ENCODE data around the gene EPB41.
"Not testable (repeated sequence)": the region's sequence is repeated elsewhere in the genome, so short reads cannot be mapped to it uniquely, and the experiment has no call there.

Gene EPB41

DNA sequence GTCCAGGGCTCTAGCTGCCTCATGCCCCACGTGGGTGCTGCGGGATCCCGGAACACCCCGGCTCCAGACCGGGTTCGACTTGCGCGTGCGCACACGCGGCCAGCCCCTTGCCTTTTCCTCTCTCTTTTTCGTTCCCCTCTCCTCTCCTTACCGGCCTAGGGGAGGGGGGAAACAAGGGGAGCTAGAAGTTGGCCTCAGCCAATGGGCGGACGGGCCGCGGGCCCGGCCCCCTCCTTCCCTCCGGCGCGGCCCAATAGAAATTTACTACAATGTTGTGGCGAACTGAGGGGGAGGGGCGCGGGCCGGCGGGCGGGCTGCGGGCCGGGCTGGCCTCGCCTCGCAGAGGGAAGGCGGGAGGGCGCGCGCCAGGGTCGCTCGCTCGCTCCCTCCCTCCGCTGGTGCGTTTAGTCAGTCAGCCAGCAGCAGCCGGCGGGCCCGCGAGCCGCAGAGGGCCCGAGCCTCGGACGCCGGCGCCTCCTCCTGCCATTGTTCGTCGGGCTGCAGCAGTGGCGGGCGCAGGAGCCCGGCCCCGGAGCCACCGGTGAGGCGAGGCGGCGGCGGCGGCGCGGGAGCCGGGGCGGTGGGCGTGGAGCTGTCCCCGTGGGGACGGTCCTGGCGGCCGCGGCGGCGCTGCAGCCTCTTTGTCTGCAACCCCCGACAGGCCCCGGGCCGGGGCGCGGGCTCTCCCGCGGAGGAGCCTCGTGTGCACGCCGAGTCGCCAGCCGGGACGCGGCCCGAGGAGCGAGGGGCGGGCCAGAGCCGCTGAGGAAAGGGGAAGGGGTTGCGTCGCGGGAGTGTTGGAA is at the start of gene EPB41:
Gene EPB41, plus strand, starts transcription at position 342 of the 803 bp plus-strand sequence. CDS start 72,869 bp downstream, outside the sequence.
- DNase-seq = peak; percentile 99

DNA sequence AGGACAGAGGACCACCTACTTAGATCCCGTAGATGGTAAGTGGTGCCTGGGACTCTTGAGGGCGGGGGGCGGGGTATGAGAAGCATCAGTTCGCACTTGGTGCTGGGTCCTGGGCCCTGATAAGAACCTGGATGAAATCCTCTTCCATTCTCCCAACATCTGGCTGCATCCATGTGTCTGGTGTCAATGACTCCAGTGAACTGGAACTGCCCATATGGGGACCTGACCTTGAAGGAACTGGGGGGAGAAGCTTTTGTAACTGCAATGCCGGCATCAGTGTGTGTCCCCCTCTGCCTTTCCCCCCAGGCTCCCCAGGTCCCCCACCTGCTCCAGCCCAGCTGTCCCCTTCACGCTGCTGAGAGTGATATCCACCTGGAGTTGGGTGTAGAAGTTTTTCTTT is 49.7 kb upstream of the EPB41 start:
- peak; percentile 97 for DNase-seq

DNA sequence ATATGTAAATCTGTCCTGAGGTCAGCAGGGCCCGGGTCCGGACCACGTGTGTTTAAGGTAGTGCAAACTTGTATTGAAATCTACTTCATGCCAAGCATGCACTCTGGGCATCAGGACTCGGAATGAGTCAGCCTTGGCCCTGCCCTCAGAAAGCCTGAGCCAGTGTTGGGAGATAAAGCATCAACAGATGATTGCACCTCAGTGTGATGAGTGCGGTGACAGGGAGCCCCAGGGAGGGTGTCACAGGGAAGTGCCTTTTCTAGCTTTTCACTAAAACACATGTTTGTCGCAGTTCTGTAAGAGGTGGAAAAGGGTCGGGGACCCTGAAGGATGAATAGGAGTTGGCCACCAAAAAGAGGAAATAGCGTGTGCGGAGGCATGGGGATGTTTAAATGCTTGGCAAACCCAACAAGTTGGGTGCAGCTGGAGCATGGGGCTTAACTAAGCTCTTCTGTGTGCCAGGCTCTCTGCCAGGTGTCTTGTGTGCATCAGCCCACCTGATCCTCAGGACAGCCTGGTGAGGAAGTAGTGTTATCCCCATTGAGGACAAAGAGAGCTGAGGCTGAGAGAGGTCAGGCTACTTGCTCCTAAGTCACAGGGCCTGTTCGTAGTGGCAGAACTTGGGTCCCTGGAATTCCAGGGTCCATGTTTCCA is 48.2 kb upstream of the EPB41 start:
- DNase-seq = peak; percentile 57

DNA sequence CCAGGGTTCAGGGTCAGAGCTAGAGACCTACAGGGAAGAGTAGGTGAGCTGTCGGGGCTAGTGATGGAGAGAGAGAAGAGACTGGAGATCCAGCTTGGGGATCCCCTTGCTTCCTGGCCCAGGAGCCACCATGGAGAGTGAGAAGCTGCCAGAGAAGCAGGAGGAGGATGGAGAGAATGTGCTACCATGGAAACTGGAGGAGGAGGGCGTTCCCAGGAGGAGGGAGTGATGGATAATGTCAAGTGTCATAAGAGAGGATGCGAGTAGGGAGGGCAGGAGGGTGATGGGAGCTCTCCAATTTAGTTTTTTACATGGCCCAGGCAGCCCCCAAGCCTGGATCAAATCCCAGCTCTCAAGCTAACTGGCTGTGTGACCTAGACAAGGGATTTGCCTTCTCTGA is 46.5 kb upstream of the EPB41 start:
- DNase-seq = no peak

DNA sequence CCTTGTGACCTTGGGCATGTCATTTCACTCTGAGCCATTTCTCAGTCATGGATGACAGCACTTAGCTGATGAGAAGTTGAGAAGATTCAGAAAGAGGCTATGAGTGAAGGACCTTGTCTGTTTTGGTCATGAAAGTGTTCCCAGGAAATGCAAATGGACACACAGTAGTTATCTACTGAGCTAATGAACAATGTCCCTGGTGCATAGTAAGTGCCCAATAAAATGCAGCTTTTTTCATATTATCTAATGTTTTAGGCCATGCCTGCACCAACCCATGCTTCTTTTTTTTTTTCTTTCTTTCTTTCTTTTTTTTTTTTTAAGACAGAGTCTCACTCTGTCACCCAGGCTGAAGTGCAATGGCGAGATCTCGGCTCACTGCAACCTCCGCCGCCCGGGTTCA is 44.4 kb upstream of the EPB41 start:
- no peak for DNase-seq

DNA sequence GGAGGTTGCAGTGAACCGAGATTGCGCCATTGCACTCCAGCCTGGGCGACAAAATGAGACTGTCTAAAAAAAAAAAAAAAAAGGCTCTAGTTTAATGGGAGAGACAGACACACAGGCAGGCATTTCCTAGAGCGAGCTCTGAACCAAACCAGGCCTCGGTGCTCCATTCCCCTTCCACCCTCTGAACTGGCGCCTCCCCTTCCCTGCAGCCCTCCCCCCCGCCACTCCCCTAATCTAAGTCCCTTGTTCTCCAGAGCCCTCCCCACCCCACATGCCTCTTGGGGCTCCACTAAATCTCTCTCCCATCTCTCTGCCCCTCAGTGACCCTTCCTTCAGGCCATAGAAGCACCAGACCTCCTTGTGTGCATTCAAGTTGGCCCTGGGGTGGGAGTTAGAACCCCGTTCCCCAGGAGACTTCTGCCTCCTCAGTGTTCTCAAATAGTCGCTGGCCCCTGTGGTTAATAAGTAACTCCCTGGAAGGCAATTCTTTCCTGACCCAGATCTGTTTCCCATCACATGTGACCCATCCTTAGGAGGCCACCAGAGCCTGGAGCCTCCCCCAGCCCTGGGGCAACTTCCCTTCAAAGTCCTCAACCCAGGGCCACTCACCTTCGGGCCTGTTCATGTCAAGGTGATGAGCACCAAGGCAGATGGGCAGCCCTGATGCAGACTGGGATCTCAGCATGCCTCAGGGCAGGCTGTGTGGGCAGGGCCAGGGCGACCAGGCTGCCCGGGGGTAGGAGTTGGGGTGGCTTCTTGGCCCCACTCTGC is 42.6 kb upstream of the EPB41 start:
- DNase-seq = no peak

DNA sequence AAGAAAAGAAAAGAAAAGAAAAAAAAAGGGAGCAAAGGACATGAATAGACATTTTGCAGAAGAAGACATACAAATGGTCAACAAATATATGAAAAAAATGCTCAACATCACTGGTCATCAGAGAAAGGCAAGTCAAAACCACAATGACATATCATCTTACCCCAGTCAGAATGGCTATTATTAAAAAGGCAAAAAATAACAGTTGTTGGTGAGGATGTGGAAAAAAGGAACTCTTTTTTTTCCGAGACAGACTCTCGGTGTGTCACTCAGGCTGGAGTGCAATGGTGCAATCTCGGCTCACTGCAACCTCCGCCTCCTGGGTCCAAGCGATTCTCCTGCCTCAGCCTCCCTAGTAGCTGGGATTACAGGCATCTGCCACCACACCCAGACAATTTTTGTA is 39.2 kb upstream of the EPB41 start:
- not testable (repeated sequence) for DNase-seq

DNA sequence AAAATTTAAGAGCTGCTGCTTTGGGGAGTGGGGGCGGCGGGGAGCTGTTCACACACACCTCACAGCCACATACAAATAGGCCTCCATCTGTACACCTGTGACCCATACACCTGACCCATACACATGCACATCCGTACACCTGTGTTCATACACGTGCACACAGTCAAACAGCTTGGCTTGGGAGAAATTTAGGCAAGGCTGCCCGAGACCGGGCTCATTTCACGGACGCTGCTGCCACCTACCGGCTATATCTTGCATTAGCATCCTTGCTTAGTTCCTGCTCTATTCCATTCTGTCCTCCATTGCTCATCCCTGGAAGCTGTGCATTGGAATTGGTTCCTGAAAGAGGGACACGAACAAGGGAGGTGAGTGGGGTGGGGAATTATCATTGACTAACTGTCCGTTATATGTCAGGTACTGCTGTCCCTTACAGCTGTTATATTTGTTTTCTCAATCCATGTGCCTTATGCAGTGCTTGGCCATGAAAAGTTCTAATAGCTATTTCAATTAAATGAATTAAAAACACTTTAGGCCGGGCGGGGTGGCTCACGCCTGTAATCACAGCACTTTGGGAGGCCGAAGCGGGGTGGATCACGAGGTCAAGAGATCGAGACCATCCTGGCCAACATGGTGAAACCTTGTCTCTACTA is 37.1 kb upstream of the EPB41 start:
- peak; percentile 95 for DNase-seq

DNA sequence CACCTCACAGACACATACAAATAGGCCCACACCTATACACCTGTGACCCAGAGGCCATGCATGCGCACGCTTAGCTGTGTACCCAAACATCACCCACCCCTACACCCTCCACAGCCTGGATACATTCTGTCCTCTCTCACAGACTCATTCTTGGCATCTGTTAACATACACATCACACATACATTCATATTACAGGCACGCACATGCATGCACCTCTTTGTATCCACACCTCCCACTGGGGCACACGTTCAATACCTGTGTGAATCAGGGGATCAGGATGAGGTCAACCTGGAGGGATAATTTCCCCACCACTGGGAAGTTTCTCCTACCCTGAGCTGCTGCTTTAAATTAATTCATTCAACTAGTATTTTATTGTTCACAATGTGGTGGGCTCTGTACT is 35.6 kb upstream of the EPB41 start:
- DNase-seq = no peak

DNA sequence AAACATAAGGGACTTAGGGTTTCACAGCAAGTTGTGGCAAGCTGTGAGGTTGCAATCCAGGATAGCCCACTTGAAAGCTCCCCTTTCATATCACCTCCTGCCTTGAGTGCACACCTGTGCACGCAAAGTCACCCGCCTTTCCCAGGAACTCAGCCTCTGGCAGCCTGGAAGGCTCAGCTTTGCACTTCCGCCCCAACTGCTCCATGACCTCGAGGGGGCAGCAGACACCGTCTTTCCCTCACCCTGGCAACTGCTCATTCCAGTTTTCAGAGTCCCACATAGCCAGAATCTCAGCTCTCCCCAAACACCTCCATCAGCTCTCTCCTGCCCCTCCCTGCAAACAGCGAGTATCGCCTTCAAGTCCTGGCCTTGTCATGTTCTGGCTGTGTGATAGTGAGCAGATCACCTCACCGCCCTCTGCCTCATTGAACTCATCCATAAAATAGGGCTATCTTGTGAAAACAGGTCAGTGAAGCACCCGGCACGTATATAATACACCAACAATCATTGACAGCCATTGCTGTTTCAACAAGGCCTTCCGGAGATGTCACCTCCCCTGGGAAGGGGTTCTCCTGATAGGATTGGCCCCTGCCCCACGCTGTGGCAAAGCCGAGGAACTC is 32.2 kb upstream of the EPB41 start:
- peak; percentile 99 for DNase-seq

DNA sequence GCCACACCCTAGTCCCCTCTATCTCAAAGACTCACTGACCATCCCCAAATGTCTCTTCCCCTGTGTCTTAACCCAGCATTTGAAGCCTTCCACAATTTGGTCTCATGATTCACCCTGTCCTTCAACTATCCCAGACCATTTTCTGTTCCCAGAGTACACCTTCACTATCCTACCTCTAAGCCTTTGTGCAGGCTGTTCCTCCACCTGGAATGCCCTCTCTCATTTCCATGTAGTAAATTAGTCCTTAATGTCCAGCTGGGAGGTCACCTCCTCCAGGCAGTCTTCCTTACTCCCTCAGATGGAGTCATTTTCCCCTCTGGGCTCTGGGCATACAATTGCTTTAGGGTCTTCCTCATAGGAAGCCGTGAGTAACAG is 31.1 kb upstream of the EPB41 start:
- DNase-seq = no peak

DNA sequence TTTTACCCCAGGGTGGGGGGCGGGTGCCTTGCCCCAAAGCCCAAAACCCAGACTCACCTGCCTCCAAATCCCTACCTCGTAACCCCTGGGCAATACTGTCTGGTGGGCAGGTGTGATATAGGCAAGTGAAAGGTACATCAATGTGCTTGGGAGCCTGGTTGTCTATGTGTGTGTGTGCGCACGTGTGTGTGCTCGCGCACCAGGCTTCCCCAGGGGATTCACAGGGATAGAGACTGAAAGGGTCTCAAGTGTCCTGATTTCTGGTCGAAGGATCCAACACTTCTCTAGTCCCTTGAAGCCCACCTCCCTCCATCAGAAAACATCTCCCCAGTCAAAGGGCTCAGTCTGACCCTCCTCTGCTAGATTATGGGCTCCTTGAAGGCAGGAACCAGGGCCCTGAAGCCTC is 28.9 kb upstream of the EPB41 start:
- no peak for DNase-seq

DNA sequence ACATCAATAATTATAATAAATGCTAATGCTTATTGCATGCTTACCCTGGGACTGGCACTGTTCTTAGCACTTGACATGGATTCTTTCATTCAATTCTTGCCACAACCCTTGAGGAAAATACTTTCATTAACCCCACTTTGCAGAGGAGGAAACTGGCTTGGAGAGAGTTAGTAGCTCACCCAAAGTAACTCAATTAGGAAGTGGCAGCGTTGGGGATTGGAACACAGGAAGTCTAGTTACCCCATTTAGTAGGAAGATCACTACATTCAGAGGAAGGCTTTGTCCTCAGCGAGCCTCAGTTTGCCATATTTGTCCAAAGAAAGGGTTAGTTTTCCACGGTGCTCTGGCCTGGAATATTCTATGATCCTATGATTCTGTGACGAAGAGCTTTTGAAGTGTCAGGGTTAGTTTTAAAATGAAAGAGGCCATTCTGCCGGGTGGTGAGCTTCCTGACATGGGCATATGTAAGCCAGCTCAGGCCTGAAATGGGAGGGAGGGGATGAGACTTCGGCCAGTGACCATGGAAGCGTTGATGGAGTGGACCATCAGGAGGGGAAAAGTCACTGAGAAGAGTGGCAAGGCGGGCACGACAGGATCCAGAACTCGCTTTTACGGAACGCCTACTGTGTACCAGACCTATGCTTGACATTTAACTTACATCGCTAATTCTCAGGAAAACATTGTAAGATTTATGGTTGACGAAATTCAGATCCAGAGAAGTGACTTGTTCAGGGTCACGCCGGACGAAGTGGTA is 28.2 kb upstream of the EPB41 start:
- no peak for DNase-seq

DNA sequence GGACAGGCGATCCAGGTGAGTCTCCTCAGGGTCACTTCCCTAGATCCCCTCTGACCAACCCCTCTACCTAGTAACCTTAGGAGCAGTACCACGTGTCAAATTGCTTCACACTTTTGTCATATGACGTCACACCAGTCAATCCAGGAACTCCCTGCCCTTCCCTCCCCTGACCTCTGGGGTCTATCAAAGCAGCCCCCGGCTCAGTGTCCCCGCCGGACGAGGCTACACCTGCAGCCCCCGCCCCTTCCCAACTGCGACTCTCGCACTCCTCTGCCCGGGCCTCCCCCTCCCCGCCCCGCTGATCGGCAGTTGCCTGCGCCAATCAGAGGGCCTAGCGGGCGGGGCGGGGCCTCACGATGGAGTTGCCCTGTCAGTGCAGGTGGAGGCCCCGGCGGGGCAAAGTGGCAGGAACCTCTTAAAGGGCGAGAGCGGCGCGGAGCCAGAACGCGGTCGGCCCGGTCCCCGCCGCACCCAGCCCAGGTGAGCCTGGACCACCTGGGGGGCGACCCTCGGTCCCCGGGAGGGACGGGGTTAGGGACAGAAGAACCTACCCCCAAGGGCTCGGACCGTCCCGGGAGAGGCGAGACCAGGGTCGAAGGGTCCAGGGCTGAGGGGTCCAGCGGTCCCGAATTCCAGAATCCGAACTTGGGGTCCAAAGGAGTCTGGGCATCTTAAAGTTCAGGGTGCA is 27.5 kb upstream of the EPB41 start:
- DNase-seq = peak; percentile 75

DNA sequence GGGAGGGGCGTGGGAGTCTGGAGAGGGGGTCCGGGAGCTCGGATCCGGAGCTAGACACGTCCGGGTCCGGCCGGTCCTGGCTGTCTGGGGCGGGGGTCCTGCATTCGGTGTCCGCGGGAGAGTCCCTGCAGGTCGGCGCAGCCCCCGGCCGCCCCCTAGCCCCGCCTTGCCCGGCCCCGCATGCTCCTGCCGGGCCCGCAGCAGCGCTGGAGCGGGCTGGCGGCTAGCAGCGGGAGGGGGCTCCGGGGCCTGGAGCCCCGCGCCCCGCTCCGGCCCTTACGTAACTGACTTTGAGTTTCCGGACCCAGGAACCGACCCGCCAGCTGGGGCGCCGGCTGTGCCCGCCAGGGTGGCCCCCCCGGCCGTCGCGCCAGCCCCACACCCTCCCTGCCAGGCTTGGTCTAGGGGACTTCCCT is 26.9 kb upstream of the EPB41 start:
- no peak for DNase-seq

DNA sequence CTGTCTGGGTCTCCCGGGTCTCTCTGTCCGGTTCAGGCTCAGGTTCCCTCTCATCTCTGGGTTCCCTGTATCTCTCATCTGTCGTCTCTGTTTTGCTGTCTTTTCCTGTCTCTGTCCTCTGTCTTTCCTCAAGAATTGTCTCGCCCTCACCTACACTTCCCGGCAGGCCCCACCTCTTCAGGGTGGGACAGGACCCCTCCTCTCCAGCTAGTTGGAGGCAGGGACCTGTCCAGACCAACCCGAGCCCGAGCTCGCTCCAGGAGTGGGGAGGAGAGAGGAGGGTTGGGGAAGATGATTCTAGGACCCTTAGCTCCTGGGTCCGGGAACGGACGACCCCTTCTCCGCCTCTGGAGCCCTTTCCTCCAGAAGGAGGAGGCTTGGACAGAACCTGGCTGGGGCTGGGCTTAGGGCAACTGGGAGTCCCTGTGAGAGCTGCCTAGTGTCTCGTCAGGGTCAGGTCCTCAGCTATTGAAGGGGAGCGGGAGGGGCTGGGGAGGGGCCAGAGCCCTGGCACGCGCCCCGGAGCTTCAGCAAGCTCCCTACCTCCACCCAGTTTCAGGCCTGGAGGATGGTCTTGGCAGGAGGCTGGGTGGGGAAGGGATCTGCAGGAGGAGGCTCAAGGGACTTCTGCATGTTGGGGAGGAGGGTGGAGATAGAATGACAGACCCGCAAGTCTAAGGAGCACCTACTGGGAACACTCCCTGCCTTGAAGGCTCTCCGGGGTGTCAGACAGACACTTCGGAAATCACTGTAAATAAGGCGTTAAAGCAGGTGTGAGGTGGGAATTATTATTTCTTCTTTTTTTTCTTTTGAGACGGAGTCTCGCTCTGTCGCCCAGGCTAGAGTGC is 26.3 kb upstream of the EPB41 start:
- no peak for DNase-seq

DNA sequence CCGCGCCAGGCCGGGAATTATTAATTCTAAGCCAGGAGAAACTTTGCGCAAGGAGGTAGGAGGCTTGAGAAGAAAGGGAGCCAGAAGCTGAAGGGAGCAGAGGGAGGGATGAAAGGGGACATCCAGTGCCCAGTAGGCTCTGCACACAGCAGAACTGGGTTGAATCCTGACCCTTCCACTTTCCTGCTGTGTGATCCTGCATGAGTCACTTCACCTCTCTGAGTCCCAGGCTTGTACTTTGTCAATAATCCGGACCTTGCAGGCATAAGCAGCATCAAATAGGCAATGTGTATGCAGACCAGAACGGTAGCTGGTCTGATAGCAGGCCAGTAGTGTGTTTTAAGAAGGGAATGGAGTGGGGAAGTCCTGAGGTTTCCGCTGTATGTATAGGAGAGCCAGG is 25.5 kb upstream of the EPB41 start:
- no peak for DNase-seq

DNA sequence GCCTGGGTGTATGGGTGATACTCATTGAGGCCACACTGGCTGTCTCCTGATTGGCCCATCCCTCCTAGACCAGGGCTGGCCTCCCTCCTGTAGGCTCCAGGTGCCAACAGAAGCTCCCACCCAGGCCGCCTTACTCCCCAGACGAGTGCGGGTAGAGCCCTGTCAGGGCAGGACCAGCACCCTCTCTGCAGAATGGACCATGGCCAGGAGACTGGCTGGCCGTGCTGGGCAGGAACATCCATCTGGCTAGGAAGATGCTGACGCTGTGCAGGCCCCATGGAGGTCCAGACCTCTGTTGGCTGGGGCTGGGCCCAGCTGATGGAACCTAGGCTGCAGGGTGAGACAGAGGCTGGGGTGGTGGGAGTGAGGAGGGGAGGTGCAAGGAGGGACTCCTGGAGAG is 25.0 kb upstream of the EPB41 start:
- no peak for DNase-seq

DNA sequence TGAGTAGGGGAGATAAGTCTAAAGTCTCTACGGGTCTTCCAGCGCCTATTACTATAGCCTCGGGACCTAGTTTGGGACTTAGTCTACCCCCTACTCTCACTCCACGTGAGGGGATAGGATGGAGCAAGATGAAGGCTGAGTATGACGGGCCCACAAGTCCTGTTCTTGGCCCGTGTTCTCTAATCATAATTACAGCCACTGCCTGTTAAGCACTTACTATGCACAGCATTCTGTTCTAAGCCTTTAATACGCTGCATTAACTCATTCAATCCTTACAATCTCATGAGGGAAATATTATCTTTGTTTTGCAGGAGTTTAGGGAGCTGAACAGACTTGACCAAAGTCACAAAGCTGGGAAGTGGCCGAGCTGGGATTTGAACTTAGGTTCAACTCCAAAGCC is 23.9 kb upstream of the EPB41 start:
- no peak for DNase-seq

DNA sequence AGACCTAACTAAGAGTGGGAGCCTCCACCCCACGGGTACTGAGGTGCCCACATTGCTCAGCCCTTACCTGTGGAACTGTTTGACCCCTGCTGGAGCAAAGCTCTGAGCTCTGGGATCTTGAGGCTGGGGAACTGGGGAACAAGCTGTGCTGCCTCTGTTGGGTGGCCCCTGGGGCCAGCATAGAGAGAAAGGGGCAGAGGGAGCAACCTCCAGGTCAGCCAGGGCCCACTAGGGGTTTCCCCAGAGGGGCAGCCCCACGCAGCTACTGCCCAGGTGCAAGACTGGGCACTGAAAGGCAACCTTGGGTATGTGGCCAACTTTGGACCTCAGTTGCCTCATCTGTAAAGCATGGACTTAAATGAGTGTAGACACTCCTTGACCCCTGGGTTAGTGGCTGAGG is 23.5 kb upstream of the EPB41 start:
- DNase-seq = no peak

DNA sequence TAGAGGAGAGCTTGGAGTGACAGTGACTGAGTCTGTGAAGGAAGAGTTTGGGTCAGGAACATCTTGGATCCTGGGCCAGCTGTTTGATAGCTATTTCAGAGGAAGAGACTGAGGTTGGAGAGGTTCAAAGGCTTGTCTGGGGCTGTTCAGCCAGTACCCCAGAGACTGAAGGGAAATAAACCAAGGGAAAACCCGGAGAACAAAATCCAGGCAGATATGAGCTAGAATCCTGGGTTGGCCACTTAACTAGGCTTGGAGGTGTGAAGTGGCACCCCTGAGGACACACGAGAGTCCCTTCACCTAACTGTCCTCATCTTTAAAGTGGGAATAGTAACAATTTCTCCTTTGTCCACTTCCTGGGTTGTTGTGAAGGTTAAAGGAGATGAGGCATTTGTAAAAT is 23.1 kb upstream of the EPB41 start:
- DNase-seq = no peak

Measured in NCI-H2171 treated with DMSO at 0.1 percent for 48 hours (cell line).